Measurements from ENCODE around the gene NTN4. TPM values are rescaled to one million over a fixed set of nuclear protein-coding genes. Genes with fewer than 3 reads are reported as not detected.

NTN4 gene
- total RNA-seq, 1 experiment from 2014 or later, result 4.4 TPM

DNA sequence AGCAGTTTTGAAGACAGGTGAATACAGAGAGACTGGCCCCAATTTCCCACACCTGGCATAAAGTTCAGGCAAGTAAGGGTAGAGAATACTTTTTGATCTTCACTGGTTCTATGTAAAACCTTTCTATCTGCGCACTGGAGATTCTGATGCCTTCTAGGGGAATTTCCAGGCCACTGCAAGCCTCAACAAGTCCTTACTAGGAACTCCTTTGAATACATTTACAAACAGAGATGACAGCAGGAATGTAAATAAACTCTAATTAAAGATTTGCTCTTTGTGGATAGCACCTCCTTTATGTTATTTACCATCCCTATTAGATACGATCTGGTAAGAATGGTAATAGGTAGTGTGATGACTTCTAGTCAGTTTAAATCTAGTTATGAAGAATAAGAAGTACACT lies 69.2 kb downstream of the NTN4 start:
- no peak for DNase-seq (ENCODE audit: low spot score)
- in situ Hi-C loops (cut with HindIII; ENCODE audit: low sequenced_read_pairs), result no loop called here

DNA sequence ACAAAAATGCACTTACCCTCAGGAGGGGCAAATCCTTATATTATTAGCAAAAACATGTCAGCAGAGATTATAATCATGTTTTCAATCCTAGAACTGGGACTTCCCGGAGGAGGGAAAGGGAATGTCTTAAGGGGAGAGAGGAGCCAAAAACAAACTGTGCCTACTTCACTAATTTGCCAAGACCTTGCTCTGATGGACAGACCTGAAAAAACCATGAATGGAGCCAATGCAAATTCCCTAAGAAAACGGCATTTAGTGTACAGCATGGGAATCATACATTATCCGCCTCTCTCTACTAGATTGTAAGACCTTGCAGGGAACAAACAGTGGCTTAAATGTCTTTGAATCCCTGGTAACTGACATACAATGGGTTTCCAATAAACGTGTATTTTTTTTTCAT lies 70.4 kb downstream of the NTN4 start:
- DNase-seq (ENCODE audit: low spot score), result no peak
- in situ Hi-C loops (cut with HindIII; ENCODE audit: low sequenced_read_pairs), result no loop called here

DNA sequence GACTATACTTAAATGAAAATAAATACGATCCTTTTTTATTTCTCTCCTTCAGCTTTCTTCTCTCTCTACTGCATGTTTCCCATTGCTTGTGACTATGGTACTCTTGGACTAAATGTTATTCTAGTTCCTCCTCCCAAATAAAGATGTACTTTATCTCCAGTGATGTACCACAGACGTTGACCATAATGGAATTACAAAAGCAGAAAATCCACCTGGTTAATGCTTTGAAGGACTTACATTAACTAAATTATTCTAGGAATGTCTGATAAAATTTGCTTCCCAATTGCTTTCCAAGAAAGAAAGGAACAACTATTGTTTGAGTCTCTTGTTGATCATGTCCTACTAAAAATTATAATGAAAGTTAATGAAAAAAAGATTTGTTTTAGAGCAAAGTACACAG lies 71.8 kb downstream of the NTN4 start:
- no peak for DNase-seq (ENCODE audit: low spot score)
- in situ Hi-C loops (cut with HindIII; ENCODE audit: low sequenced_read_pairs), result no loop called here

DNA sequence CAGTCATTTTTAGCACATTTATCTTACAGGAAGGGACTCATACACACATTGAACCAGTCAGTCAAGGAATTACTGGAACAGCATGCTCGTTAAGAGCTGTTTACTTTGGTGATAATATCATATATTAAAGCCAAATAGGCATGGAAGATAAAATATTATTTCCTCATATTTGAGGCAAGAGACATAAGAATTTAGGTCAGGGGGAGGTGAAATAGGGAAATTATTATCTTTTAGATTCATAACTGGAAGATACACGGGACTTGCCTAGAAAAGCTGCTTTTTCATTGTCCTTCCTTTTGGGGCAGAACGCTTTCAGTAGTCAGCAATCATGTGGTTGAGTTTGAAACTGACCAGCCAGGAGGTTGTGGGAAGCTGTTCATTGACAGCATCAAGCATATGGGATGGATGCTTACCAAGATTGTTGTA lies 72.5 kb downstream of the NTN4 start:
- no peak for DNase-seq (ENCODE audit: low spot score)
- in situ Hi-C loops (cut with HindIII; ENCODE audit: low sequenced_read_pairs), result no loop called here

DNA sequence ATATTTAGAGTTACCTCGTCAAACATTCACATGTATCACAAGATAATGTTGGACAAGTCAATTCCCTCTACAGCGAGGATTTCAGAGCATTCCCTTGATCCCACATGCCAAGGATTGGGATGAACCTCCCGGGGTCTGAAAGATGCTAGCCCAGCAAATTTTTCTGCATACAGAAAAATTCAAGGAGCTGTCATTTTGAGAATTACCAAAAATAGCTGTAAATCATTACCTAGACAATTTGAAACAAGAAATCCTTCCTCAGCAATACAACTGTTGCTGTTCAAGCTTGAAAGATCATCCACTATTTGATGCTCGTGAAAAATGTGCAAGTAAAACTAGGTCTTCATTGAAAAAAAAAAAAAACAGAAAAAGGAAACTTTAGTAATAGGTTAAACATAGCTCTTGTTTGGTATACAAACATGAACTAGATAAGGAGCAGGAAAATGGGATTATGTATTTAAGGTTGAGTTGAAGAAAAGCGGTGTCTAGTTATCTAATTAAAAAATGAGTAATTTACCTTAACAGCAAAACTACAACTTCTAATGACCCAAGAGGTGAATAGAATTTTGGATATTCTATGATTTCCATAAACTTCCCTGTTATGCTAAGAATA lies 73.1 kb downstream of the NTN4 start:
- in situ Hi-C loops (cut with HindIII; ENCODE audit: low sequenced_read_pairs), result no loop called here
- no peak for DNase-seq (ENCODE audit: low spot score)

DNA sequence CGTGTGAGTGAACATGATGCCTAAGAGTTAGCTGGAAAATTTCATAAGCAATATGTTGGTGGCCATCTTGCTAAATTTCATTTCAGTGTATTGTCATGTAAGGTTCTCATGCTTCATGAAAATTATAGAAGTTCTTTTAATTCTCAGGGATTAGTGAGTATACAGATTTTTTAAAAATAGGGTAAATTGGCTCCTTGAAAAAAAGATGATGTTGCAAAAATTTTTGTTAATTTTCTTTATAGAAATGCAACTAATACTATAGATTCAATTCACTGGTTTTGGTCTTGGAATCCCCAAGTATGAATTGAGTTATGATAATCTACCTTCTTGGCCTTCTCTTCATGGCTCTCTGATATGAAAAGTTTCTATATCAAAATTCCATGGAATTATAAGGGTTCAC lies 75.4 kb downstream of the NTN4 start:
- in situ Hi-C loops (cut with HindIII; ENCODE audit: low sequenced_read_pairs), result no loop called here

DNA sequence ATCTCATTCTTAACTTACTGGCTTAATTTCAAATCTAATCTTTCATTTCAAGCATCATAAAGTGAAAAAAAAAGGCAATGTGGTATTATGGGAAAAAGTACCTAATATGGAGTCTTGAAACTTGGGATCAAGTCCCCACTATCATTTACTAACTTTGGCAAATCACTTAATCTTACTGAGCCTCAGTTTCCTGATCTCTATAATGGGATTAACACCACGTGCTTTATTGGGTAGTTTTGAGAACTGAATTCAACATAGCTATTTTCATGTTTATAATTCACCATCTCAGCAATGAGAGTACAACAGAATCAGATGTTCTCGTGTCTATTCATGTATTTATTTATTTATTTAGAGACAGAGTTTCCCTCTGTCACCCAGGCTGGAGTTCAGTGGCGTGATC lies 78.3 kb downstream of the NTN4 start:
- in situ Hi-C loops (cut with HindIII; ENCODE audit: low sequenced_read_pairs), result no loop called here
- DNase-seq (ENCODE audit: low spot score), result no peak

More for the DNA sequence above, 75.4 kb downstream of the NTN4 start:
- DNase-seq (ENCODE audit: low spot score), result no peak

DNA sequence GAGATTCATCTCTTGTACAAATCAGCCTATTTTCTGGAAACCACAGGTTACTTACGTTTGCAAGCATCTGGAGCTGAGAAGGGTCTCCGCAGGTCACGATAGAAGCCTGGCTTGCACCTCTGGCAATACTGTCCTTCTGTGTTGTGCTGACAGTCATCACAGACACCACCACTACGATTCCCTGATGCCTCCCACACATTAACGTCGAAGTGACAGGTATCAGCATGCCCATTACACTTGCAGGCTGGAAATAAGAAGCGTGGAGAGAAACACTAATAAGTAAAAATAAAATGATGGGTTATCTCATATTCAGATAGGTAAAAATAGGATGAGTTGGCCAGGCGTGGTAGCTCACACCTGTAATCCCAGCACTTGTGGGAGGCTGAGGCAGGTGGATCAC lies 80.2 kb downstream of the NTN4 start:
- no peak for DNase-seq (ENCODE audit: low spot score)
- in situ Hi-C loops (cut with HindIII; ENCODE audit: low sequenced_read_pairs), result no loop called here

DNA sequence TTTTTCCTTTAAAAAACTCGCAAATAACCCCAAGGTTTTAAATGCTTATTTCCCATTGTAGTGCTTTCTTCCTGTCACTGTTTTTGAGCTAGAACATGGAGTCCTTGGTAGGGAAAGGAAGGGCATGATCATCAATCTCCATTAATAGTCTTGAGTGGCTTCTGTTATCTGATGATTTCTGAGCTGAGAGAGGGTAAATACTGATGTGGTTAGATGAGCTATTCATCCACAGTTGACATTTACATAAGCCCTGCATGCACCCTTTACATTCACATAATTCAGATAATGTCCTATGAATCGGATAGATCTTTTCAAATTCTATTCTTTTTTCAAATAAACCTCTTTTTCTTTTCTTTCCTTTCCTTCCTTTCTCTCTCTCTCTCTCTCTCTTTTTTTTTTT lies 81.4 kb downstream of the NTN4 start:
- in situ Hi-C loops (cut with HindIII; ENCODE audit: low sequenced_read_pairs), result no loop called here
- DNase-seq (ENCODE audit: low spot score), result no peak

DNA sequence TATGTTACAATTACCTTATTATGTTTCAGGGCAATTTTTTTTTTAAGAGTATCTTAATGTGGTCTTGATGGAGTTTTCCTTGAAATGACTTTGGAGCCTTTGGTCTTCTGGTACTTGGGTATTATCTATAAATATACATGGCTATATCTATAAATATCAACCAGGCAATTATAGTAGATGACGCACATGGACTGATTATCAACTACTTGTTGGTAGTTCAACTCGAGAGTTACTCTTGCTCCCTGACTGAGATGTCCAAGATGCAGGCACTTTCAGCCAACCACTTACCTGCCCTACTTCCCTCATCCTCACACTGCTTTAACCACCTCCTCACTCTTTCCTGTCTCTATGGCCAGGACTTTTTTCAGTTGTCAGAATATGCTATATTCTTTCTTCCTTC lies 85.4 kb downstream of the NTN4 start:
- in situ Hi-C loops (cut with HindIII; ENCODE audit: low sequenced_read_pairs), result no loop called here
- no peak for DNase-seq (ENCODE audit: low spot score)

DNA sequence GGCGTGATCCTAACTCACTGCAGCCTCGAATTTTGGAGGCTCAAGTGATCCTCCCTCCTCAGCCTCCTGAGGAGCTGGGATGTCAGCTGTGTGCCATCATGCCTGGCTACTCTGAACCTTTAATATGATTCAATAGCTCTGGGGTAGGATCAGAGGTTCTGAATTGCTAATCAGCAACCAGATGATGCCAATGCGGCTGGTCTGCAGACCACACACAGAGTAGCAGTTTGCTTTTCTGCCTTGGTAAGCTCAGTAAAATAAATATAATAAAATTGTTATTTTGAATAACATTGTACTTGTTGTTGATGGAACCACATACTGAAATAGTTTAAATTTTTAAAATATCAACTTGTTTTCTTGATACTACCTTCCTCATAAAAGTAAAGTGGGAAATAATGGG lies 86.6 kb downstream of the NTN4 start:
- no peak for DNase-seq (ENCODE audit: low spot score)
- in situ Hi-C loops (cut with HindIII; ENCODE audit: low sequenced_read_pairs), result no loop called here

DNA sequence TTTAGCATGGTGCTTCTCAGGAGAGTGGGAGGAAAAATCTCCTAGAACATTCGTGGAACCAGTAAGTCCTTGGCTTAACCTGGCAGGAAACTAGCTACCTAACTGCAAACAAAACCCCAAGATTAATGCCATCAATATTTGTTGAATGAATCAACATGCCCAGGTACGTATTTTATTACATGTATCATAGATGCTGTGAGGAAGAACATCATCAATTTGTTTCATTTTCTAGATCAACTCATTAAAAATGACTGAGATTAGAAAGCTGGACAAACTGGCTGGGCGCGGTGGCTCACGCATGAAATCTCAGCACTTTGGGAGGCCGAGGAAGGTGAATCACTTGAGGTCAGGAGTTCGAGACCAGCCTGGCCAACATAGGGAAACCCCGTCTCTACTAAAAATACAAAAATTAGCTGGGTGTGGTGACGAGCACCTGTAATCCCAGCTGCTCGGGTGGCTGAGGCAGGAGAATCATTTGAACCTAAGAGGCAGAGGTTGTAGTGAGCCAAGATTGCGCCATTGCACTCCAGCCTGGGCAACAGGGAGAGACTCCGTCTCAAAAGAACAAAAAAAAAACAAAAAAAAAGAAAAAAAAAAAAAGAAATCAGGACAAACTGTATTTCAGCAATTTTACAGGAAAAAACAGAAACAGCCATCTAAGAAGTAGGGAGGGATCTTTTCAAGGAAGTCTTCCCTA lies 88.7 kb downstream of the NTN4 start:
- no peak for DNase-seq (ENCODE audit: low spot score)
- in situ Hi-C loops (cut with HindIII; ENCODE audit: low sequenced_read_pairs), result no loop called here

DNA sequence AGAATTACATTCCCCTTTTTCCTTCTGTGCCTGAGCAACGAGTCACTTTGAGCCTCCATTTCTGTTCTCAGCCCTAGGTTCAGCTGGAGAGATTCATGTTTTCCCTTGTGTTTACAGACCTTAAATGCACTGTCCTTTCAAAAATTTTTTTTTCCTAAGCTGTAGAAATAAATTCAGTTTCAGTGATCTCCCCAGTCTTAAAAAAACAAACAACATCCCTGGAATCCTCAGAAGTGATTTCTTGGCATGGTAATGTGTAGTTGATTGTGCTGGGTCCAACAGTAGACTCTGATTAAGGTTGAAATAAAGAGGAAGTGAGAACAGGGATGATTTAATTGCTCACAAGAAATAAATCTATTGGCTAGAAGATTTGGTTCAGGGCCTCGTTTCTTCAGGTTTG lies 89.3 kb downstream of the NTN4 start:
- in situ Hi-C loops (cut with HindIII; ENCODE audit: low sequenced_read_pairs), result no loop called here
- no peak for DNase-seq (ENCODE audit: low spot score)

DNA sequence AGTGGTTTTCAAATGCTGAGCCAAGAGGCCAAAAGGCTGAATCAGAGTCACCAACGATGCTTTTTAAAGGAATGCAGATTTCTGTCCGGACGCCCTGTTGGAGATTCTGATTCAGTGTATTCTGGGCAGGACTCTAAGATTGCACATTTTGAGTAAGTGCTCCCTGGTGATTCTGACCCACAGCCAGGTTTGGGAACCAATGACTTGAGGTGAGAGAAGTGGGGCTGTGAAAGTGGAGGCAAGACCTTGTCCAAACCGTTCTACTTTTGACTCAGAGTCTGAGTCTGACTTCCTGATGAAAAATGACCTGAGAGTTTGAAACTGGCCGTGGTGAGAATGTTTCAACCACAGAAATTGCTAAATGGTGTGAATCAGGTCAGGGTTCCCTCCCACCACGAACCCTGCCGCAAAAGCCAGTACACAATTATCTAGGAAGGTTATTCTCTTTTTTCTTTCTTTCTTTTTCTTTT lies 90.2 kb downstream of the NTN4 start:
- in situ Hi-C loops (cut with HindIII; ENCODE audit: low sequenced_read_pairs), result no loop called here
- no peak for DNase-seq (ENCODE audit: low spot score)

DNA sequence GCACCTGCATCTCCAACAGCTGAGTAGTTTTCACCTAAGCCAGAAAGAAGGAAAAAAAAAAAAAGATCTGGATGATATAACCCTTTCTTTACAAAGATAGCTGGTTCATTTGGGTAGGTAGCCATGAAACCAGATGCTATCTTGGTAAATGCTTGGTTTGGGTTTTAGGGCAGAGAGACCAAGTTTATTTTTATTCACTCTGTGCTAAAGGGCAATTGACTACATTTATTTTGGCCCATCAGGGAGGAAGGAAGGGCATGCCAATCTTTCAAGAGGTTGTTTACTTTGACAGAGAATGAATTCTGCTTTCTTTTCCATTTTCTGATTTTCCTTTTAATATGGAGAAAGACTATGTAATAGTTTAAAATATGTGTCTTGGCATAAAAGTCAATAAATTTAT lies 91.0 kb downstream of the NTN4 start:
- DNase-seq (ENCODE audit: low spot score), result no peak
- in situ Hi-C loops (cut with HindIII; ENCODE audit: low sequenced_read_pairs), result no loop called here

DNA sequence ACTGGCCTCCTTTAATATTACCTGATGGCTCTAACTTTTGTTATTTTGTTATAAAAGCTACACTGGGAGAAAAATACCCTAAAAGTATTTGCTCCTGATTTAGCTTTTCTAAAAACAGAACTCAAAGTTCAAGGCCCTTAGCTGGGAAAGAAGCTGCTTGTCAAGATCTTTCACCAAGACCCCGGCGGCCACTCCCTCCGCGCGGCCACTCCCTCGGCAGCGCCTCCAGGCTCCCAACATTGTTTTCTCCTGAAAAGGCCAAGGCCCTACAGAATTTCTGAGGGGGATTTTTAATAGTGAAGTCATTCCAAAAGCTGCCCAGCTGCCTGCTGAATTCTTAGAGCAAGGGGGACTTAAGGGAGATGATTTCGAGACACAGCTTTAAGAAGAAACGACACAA lies 96.4 kb downstream of the NTN4 start:
- in situ Hi-C loops (cut with HindIII; ENCODE audit: low sequenced_read_pairs), result no loop called here
- no peak for DNase-seq (ENCODE audit: low spot score)

DNA sequence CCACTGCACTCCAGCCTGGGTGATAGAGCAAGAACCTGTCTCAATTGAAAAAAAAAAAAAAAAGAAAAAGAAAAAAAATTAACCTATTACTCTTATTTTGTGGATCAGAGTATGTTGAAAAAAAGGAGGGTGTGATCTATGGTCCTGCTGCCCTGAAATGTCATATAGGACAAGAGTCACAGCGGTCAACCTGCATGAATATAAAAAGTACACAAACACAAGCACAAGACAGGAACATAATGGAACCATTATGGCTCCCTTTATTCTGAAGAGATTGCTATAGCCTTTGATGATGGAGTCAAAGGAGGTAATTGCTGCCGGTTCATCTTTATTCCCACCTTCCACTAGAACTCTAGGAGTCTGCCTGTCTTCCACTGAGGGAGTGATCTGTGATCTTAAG lies 96.9 kb downstream of the NTN4 start:
- in situ Hi-C loops (cut with HindIII; ENCODE audit: low sequenced_read_pairs), result no loop called here
- DNase-seq (ENCODE audit: low spot score), result no peak

DNA sequence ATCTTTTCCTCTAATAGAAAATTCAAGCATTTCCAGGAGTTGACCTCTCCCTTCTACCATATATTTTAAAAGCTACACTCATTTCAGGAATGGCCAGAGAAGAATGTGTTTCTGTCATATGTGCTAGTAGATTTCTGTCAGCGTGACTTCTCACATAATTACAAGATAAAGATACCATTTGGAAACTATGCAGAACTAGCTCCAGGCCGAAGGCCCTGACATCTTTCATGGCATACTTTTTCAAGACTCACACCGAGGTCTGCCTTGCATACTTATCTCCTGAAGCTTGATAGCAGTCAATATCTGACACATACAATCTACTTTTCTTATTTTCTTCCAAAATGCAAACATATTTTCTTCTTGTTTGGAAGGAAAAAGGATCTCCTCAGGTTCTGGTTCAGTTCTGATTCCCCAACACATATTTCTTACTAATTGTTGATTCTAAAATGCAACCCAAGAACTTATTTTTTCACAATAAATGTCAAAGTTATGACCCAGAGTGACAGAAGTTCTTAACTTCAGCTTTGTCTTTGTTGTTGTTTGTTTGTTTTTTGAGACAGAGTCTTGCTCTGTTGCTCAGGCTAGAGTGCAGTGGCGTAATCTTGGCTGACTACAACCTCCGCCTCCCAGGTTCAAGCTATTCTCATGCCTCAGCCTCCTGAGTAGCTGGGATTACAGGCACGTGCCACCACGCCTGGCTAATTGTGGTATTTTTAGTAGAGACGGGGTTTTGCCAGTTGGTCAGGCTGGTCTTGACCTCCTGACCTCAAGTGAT lies 99.5 kb downstream of the NTN4 start:
- in situ Hi-C loops (cut with HindIII; ENCODE audit: low sequenced_read_pairs), result no loop called here
- DNase-seq (ENCODE audit: low spot score), result no peak

DNA sequence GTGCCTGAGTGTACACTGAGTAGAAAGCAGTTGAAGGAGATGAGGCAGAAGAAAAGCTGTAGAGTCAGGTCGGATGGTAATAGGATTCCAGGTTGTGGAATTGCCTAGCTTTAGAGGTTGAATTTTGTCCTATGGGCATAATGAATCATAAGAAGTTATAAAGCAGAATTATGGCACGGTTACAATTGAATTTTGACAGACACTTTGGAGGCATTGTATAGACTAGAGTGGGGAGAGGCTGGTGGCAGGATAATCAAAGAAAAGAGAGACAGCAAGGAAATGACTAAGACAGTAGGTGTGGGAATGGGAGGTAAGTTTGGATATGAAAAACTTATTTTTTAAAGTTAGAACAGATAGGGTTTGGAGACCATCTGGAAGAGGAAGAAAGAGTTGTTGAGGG lies 102.6 kb downstream of the NTN4 start:
- DNase-seq (ENCODE audit: low spot score), result no peak
- in situ Hi-C loops (cut with HindIII; ENCODE audit: low sequenced_read_pairs), result no loop called here

DNA sequence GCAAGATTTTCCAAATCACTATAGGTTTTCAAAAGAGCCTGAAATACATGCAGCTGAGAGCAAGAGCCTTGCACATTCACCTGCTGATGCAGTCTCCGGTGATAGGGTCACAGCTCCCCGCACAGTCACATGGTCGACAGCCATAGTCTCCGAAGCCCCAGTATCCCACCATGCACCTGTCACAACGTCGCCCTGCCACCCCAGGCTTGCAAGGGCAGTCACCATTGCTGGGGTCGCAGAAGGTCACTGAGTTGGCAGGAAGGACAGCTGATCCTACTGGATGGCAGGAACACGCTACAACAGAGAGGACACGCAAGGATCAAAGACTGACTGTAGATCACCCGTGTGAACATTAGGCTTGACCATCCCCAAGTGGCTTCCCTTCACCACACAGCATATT lies 107.1 kb downstream of the NTN4 start:
- in situ Hi-C loops (cut with HindIII; ENCODE audit: low sequenced_read_pairs), result no loop called here
- DNase-seq (ENCODE audit: low spot score), result no peak
